ENCODE data around the gene RPH3AL.
A peak's percentile ranks its signal among the peaks of the same experiment; 100 is the strongest.

Gene RPH3AL

GRCh38 chr17:352421-353212 is at the start of gene RPH3AL:
Gene RPH3AL (minus strand): TSS chr17:352807. CDS start chr17:327543, 25,264 bp downstream.
- no peak within 1 kb of the TSS for H3K4me3 ChIP-seq (ENCODE audit: low read depth, low read length)

- no peak overlapping the region for H3K4me3 ChIP-seq (ENCODE audit: low read depth, low read length)
These were observed 47.6 kb upstream of the RPH3AL start for GRCh38 chr17:400257-400656.

GRCh38 chr17:396788-397187 is 44.2 kb upstream of the RPH3AL start:
- no peak overlapping the region for H3K4me3 ChIP-seq (ENCODE audit: low read depth, low read length)

GRCh38 chr17:395974-396373 is 43.4 kb upstream of the RPH3AL start:
- H3K4me3 ChIP-seq (ENCODE audit: low read depth, low read length): no peak overlapping the region

GRCh38 chr17:395179-395578 is 42.6 kb upstream of the RPH3AL start:
- no peak overlapping the region for H3K4me3 ChIP-seq (ENCODE audit: low read depth, low read length)

GRCh38 chr17:394718-395095 is 42.1 kb upstream of the RPH3AL start:
- H3K4me3 ChIP-seq (ENCODE audit: low read depth, low read length): no peak overlapping the region

GRCh38 chr17:393806-394717 is 41.5 kb upstream of the RPH3AL start:
- H3K4me3 ChIP-seq (ENCODE audit: low read depth, low read length): no peak overlapping the region

GRCh38 chr17:391850-392249 is 39.2 kb upstream of the RPH3AL start:
- no peak overlapping the region for H3K4me3 ChIP-seq (ENCODE audit: low read depth, low read length)

- no peak overlapping the region for H3K4me3 ChIP-seq (ENCODE audit: low read depth, low read length)
These were observed 37.4 kb upstream of the RPH3AL start for GRCh38 chr17:390025-390424.

- no peak overlapping the region for H3K4me3 ChIP-seq (ENCODE audit: low read depth, low read length)
These were observed 35.5 kb upstream of the RPH3AL start for GRCh38 chr17:388087-388486.

- peak overlapping the region; percentile 13 for H3K4me3 ChIP-seq (ENCODE audit: low read depth, low read length)
These were observed 33.7 kb upstream of the RPH3AL start for GRCh38 chr17:386141-386876.

- H3K4me3 ChIP-seq (ENCODE audit: low read depth, low read length): no peak overlapping the region
These were observed 33.2 kb upstream of the RPH3AL start for GRCh38 chr17:385836-386140.

GRCh38 chr17:385178-385835 is 32.7 kb upstream of the RPH3AL start:
- H3K4me3 ChIP-seq (ENCODE audit: low read depth, low read length): peak overlapping the region; percentile 41

GRCh38 chr17:384622-385177 is 32.1 kb upstream of the RPH3AL start:
- peak overlapping the region; percentile 37 for H3K4me3 ChIP-seq (ENCODE audit: low read depth, low read length)

- H3K4me3 ChIP-seq (ENCODE audit: low read depth, low read length): no peak overlapping the region
These were observed 31.4 kb upstream of the RPH3AL start for GRCh38 chr17:383771-384621.

- no peak overlapping the region for H3K4me3 ChIP-seq (ENCODE audit: low read depth, low read length)
These were observed 30.3 kb upstream of the RPH3AL start for GRCh38 chr17:382644-383533.

- no peak overlapping the region for H3K4me3 ChIP-seq (ENCODE audit: low read depth, low read length)
These were observed 29.5 kb upstream of the RPH3AL start for GRCh38 chr17:381941-382643.

GRCh38 chr17:381516-381915 is 28.9 kb upstream of the RPH3AL start:
- H3K4me3 ChIP-seq (ENCODE audit: low read depth, low read length): no peak overlapping the region
